HG02678 (cell line): Measurements from ENCODE around the gene MTCL3.

Experiments used
- ATAC-seq: cut with Tn5 transposase; IDR thresholded peaks from one replicate; pipeline ENCODE4 v1.9.1; 2021; ENCODE audit warnings: mild to moderate bottlenecking, moderate library complexity; ENCODE audit not compliant: unreplicated experiment

The MTCL3 gene

DNA sequence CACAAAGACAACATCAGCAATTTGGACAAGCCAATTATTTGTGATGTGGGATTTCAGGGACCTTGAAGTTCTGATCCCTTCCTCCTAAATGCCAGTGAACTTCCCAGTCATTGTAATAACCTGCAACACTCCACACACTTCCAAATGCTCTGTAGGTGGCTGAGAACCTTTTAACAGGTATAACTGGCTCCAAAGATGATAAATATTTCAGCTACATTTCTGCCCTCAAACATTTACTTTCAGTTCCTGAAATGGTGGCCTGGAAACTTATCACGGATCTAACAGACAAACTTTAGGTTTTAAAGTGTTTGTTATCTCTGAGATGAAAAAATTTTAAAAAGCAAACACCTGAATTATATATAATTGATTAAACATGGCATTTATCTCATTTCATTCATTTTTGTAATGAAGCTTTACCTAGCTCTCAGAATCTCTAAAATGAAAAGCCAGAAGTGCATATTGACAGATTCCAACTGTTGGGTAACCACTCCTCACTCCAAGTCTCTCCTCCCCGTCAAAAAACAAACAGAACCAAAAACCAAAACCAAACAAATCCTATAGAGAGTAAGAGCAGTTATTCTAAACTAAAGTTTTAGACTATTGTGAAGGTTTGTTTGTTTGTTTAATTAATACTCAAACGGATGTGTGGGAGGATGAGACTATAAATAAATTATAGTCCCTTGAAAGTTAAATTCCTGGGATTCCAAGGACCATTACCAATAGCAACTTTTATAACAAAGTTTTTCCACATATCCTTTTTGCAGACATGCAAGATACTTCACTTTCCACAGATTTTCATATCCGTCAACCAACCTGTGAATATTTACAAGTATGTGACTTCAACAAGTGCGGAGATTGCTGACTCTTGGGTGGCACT, 47.5 kb downstream of the MTCL3 start:
- ATAC-seq, result no peak

DNA sequence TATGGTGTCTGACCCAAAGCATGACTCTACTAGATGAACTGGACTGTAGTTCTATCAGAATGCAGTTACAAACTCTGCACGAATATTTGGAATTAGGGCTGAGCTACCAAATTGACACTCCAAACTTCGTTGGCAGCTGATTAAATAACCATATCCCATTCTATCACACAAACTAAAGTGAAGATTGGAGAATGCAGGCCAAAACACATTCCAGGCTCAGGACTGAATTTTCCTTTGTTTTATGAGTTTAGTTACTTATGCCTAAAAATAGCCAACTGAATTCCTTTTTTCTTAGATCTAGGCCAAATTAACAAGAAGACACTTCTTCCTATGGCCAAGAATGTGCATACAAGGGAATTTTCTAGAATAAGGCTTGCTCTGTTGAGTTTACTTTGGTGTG, 50.2 kb downstream of the MTCL3 start:
- no peak for ATAC-seq

DNA sequence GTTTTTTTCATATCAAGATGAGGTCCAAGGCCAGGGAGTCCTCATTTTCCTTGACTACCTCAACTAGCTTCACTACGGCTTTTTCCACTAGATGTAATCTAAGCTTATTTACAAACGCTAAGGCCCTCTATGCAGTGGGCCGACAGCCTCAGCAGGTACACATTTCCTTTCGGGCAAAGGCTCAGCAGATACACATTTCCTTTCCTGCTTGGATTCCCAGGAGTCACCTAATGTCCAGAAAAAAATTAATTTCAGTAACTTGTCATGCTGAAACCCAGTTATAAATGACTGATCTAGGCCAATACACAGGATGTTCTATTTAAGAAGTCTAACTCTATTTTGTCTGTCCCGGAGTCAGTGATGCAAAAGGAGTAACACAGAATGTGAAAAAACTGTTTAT, 52.7 kb downstream of the MTCL3 start:
- ATAC-seq, result no peak

DNA sequence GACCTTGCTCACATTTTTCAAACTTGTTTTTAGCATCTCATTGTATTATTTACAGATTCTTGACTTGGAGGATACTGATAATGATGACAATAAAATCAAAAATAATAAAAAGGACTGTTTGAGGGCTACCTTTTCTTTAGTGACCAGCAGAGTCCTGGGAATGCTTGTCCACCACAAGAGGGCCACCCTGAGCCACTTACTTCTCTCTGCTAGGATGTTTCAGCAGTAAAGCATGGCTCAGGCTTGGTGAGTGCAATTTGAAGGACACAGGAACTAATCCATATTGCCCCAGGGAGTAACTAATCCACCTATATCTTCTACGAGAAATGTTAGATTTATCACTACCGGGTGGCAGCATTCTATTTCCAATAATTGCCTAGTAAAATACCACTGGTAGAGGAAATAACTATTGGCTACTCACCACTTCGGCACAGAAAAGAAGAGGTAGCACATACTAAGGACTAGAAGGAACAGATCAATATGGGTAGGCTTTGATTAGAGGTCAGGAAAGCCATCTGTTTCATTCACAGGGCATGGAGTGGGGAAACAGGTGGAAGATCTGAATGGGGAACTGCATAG, 54.2 kb downstream of the MTCL3 start:
- ATAC-seq, result peak; percentile 82

DNA sequence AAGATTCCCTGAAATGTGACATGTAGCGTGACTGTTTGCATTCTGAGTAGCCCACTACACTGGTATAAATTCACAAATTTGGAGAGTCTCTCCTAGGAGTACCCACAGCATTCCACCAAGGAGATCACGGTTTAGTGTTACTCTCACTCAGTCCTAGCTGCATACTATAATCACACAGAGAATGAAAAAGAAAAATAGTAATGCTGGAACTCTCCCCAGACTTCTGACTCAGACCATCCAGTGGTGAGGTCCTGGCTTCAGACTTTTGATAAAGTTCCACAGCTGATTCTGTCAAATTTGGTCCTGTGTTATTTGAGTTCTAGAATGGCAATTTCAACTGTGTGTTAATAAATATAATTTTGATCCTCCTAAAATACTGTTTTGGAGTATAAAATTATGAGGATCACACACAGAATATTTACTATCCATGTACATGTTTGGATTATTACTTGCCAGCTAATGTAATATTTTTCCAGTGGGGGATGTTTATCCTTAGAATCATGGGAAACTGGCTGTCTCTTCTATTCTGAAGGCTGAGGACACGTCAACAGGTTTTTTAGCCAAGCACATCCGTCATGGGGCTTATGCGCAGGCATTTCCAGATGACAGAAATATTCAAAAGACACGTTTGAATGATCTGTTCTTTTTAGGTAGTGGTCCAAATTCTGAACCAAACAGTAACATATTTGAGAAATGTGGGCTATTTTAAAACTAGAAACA, 54.8 kb downstream of the MTCL3 start:
- peak; percentile 7 for ATAC-seq

DNA sequence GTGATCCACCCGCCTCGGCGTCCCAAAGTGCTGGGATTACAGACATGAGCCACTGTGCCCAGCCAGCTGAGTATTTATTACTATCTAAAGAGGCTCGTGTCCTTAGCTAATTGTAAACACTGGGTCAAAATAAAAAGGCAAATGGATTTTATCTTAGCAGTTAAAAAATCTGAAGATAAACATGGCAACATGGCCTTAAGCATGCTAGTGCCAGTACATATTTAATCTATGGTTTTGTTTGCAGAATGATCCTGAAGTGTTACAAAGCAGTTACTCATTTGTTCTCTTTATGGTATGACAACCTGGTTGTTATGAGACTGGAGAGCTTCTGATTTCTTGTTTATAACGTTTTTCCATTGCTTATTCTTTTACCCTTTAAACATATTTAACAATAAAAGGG, 56.1 kb downstream of the MTCL3 start:
- ATAC-seq, result no peak

DNA sequence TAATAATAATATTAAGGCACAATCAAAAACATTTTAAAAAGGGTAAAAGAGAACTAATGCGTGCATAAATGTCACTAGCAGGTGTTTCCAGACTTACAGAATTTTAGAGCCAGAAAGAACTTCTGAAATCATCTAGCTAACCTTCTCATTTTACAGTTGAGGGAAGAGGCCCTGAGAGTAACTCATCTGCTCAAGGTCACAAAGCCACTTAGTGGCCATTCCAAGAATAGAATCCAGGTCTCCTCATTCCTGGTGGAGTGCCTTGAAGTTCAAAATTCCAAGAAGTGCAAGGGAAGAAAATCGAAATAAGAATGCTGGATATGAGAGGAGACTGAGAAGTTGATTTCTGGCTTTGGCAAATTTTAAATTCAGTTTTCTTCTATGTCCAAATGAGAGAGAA, 56.8 kb downstream of the MTCL3 start:
- no peak for ATAC-seq

DNA sequence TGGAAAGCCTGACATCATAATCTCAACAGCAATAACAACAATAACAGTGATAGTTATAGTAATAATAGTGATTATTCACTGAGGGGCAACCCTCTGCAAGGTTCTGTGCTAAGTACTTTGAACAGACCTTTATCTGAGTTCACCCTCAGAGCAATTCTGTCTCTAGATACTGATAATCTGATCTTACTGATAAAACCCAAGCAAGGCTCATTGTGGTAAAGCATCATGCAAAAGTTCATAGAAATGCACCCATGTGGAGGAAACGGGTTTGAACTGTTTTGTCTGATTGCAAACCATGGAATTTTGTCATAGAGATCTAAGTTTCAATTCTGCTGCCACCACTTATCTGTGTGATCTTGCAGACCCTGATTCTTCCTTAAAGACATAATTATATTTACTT, 58.7 kb downstream of the MTCL3 start:
- ATAC-seq, result no peak

DNA sequence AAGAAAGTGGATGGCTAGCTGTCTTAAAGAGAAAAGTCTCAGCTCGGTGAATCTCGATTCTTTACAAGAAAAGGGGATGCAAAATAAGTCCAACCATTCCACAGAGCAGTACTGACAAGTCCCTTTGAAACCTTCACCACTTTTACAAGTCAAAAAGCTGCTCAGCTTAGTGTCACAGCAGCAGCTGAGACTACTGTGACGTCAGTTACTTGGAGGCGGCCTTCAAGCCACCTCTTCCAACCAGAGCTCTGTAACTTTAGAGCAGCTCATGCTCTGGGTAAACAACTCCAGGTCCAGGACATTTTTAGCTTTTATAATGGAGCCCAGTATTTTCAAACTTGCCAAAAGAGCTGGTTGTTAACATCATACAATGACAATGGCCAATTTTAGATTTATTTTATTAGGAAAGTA, 59.9 kb downstream of the MTCL3 start, which contains the start of gene KIAA0408:
Gene KIAA0408, minus strand, starts transcription at position 159 of the 411 bp plus-strand sequence. CDS start 5,408 bp downstream, outside the sequence.
- ATAC-seq, result no peak

DNA sequence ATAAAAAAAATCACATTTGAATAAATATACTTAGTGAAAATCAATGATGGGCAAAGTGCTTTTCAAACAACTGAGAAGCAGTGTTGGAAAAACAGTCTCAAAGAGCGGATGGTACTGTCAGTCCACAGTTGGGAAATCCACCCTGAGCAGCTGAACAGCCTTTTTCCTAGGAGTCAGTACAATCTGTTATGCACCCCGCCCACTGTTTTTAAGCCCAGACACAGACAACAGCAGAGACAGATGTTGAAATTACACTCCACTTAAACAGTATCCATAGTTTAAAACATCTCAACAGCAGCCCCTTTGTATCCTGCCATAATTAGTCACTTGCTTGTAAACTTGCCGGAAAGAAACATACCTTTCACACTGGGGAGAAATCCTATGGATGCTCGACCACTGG, 60.3 kb downstream of the MTCL3 start:
- ATAC-seq, result no peak

DNA sequence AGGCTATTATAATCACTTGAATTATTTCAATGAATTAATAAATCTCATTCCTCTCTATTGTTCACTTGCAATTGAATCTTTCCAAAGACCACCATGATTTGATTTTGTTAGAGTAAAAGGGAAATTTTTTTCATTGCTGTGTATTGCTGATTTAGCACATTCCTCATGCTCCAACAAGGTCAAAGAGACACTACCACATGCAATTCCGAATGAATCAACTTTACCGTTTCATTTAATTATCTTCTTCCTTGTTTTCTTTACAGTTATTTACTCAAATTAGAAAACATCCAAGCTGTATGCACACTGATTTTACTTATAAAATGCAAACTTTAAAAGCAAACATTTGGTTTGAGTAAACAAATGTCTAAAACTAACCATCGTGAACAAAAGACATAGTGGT, 60.9 kb downstream of the MTCL3 start:
- ATAC-seq, result no peak

DNA sequence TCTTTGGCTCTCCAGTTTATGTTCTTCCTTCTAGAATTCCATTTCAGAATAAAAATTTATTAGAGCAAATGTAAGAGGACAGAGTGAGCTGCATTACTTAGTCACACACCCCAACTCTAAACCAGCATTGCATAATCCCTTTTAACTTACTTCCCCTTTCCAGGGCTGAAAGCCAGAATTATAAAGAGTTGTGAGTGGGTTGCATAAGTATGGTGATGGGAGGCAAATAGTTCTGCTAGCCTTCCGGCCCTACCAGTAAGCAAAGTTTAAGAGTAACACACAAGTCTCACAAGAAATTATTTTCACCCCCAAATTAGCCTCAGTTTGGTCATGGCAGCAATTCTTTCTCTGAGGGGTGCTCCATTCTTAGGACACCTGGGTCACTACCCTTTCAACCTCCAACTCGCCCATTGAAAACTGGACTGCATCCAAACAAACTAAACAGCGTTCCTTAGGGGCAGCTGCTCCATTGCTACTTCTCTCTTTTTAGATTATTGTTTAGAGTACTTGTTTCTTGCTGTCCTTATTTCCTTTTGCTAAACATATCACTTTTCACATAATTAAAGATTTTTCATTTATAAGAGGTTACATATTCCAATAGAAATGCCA, 61.6 kb downstream of the MTCL3 start:
- no peak for ATAC-seq

DNA sequence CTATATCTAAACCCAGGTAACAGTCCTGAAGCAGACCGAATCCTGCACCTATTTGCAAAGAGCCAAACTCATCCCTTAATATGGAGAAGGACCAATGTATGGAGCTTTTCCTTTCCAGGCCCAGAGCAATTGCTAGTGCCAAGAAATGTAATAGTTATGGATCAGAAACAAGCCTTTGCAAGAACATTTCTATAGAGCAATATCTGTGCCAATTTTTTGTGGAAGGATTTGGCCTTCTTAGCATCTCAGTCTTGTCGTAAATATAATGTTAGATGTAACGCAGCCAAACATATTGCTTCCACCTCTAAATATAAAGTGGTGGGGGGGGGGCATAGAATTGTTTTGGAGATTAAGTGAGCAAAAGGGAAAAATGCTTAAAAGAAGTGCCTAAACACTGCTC, 62.7 kb downstream of the MTCL3 start:
- no peak for ATAC-seq

DNA sequence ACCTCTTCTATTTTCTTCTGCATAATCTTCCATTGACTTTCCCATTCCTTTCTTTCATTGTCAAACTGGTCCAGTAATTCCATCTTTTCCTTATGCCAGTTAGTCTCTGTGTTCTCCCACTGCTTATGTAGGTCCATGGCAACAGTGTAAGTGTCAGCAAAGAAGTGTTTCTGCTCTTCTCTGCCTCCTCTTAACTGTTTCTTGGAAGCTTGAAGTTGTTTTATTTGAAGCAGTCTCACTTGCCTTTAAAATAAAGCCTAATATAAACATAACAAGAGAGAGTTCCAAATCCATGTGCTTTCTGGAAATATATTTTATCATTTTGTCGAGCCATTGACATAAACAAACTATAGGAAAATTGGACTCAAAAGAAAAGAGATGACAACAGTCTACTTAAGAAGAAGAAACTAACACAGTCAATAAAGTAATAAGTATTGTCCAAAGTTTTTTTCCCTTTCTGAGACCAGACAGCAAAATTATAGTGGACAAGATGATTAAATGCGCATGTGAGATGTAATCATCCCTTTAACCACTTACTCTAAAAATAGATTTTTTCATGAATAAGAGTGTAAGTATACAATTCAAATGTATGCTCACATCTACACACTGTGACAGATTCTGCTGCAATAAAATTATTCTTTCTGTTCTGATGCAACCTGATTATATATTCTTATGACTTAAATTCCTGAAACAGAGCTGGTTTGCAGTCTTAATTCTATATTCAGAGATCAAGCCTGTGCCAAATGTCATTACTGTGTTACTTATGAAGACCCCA, 65.1 kb downstream of the MTCL3 start:
- no peak for ATAC-seq

DNA sequence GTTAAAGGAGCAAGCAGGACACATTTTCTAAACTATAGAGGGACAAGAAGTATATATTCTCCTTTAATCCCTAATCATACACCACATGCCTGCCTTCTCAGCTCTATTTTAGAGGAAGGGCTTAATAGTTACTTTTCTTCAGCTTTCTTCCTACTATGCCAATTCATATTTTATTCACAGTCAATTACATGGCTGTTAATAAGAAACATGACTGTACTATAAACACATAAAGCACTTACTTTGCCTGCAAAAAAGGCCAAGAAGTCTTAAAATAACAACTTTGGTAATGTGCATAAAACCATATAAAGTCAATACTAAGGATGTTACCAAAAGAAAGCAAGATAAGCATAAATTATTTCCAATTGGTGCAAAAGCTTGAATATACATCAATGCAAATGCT, 66.3 kb downstream of the MTCL3 start:
- no peak for ATAC-seq

DNA sequence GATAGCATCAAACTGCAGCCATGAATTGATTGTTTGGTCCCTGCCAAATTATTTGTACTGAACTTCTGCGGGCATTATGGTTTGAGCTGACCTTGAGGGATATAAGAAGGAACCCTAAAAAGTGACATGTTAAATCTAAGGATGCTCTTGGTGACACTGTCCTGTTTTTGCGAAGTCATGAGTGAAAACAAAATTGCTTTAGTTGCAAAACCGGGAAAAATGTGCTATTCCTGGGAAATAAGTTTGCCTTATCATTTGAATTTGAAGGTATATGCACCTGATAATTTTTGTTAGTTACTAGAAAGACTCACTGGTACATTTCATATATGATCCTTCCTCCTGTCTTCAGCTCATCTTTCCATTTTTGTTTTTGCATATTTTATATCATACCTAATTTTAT, 67.7 kb downstream of the MTCL3 start:
- ATAC-seq, result no peak

DNA sequence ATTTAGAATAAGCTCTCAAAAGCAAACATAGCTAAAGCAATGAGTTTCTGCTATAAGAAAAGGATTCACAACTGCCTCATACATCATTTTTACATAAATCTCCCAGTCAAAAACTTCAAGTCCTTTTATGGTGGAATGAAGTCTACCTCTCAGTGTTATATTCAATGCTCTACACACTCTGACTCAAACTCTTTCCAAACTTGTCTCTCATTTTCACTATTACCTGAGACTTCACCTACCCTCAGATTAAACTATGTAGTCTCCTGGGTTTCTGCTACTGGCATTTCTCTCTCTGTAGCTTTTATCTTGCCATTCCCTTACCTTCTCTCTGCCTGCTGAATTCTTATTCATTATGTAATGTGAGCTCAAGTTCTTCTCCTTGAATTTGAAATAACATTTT, 71.4 kb downstream of the MTCL3 start:
- no peak for ATAC-seq

DNA sequence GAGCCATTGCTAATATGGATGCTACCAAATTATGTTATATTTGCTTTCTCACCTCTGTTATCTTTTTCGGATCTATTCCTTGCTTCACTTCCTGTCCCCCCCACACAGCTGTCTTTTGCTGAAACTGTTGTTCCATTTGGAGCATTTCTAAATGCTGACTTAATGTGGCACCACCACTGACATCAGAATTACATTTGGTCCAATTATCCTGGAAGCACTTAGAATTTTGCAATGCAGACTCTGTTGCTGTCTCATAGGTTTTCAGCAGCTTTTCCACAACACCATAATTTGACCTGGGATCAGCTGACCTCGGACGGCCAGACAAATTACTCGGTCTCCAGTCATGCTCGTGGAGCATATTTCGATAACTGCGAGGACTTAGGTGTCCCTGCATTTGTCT, 72.8 kb downstream of the MTCL3 start:
- ATAC-seq, result no peak

DNA sequence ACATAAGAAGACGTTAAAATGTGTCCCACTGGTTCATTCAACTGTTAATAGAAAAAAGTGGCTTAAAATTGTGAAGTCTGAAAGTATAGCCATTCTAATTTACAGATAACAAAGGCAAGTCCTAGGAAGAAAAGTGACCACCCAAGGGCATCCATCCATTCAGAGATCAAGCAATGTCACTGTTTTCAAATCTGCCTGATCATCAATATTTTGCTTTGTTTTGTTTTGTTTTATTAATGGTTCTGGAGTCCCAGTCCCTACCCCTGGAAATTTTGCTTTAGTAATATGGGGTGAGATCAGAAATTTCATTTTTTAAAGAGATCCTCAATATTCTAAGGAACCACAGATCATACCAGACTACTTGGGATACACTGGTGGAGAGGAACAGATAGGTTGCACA, 77.3 kb downstream of the MTCL3 start:
- no peak for ATAC-seq

DNA sequence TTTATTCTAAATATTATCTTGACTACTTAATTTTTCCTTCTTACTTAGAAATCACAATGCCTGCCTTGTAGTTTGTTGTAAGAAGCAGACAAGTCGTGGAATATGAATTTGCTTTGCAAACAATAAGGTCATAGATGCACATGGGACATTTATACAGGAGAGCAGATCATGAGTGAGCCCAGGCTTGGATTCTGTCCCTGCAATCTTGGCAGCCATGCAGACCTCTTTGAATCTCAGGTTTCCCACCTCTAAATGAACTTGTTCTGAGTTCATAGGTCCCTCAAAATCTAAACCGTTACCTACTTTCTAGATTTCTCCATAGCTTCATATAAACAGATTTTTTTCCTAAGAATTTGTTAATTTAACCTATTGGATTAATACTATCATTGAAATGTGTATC, 79.4 kb downstream of the MTCL3 start:
- no peak for ATAC-seq
